SK-N-SH (cell line): ENCODE measurements around the gene RRP15. TPM values are rescaled to one million over a fixed set of nuclear protein-coding genes. Genes with fewer than 3 reads are reported as not detected.
A peak's percentile ranks its signal among the peaks of the same experiment; 100 is the strongest.

Experiments used
- ELF1 ChIP-seq: IDR thresholded peaks from 2 replicates; pipeline ENCODE4 v1.4.0; 2012
- EZH2phosphoT487 ChIP-seq: fragments of 200-600 bp; sonication (generic); IDR thresholded peaks from 2 replicates; pipeline ENCODE4 v1.6.1; 2017; ENCODE audit warnings: low read depth, mixed run types, mild to moderate bottlenecking, antibody characterized with exemption, moderate library complexity, borderline replicate concordance
- FOSL2 ChIP-seq: IDR thresholded peaks from 2 replicates; pipeline ENCODE4 v1.4.0; 2012; ENCODE audit warnings: low read depth, mild to moderate bottlenecking, moderate library complexity, borderline replicate concordance
- FOXJ3 ChIP-seq: sonication (generic); formaldehyde crosslinking; IDR thresholded peaks from 2 replicates; pipeline ENCODE4 v1.5.1; 2020; ENCODE audit warnings: mild to moderate bottlenecking, missing genetic modification reagents
- JUND ChIP-seq: IDR thresholded peaks from 2 replicates; pipeline ENCODE4 v1.4.0; 2012
- MEF2A ChIP-seq: IDR thresholded peaks from 2 replicates; pipeline ENCODE4 v1.4.0; 2012; ENCODE audit warnings: low read depth, borderline replicate concordance
- MXI1 ChIP-seq: IDR thresholded peaks from 2 replicates; pipeline ENCODE4 v1.6.1; 2012; ENCODE audit warnings: mild to moderate bottlenecking, low read depth, low read length, improper control_type of control experiment
- NFIC ChIP-seq: IDR thresholded peaks from 2 replicates; pipeline ENCODE4 v1.4.0; 2012; ENCODE audit warnings: borderline replicate concordance
- NRF1 ChIP-seq: IDR thresholded peaks from 2 replicates; pipeline ENCODE4 v1.6.1; 2012; ENCODE audit warnings: low read depth, mild to moderate bottlenecking, low read length
- PBX3 ChIP-seq: IDR thresholded peaks from 2 replicates; pipeline ENCODE4; 2012
- RAD21 ChIP-seq: IDR thresholded peaks from 2 replicates; pipeline ENCODE4 v1.6.1; 2012; ENCODE audit warnings: mild to moderate bottlenecking, low read length
- RCOR1 ChIP-seq: fragments of 150-350 bp; IDR thresholded peaks from 2 replicates; pipeline ENCODE4 v1.6.1; 2017; ENCODE audit warnings: antibody characterized with exemption, low read length
- REST ChIP-seq: IDR thresholded peaks from 2 replicates; pipeline ENCODE4 v1.6.1; 2012; ENCODE audit warnings: mild to moderate bottlenecking, low read depth, low read length, moderate library complexity
- RXRA ChIP-seq: IDR thresholded peaks from 2 replicates; pipeline ENCODE4 v1.4.0; 2012; ENCODE audit warnings: low read depth, mild to moderate bottlenecking, borderline replicate concordance
- SMC3 ChIP-seq: IDR thresholded peaks from 2 replicates; pipeline ENCODE4 v1.6.1; 2012; ENCODE audit warnings: low read depth, low read length, improper control_type of control experiment
- TAF1 ChIP-seq: IDR thresholded peaks from 2 replicates; pipeline ENCODE4 v1.6.1; 2012; ENCODE audit warnings: low read depth, mild to moderate bottlenecking, low read length, moderate library complexity, borderline replicate concordance
- TEAD4 ChIP-seq: IDR thresholded peaks from 2 replicates; pipeline ENCODE4 v1.4.0; 2012; ENCODE audit warnings: mild to moderate bottlenecking, borderline replicate concordance; ENCODE audit not compliant: insufficient read depth
- YY1 ChIP-seq: IDR thresholded peaks from 2 replicates; pipeline ENCODE4 v1.4.0; 2012; ENCODE audit warnings: low read depth, mild to moderate bottlenecking
- ZBTB33 ChIP-seq: IDR thresholded peaks from 2 replicates; pipeline ENCODE4 v1.4.0; 2012; ENCODE audit warnings: low read depth, borderline replicate concordance
- polyA plus RNA-seq, 3 experiments: library from polyadenylated mRNA; depleted of rRNA; stranded (reverse); fragments of >200 nt; gene quantifications; 2 replicates each; pipeline ENCODE4 v1.2.3, GENCODE V29; 2012
- TF ChIP-seq, protein P1 (sequence below): fragments of 200-600 bp; sonication (generic); IDR thresholded peaks from 2 replicates; pipeline ENCODE4 v1.6.1; 2017; ENCODE audit warnings: antibody characterized with exemption, mild to moderate bottlenecking, moderate library complexity
- TF ChIP-seq, protein P2 (sequence below): fragments of 150-350 bp; IDR thresholded peaks from 2 replicates; pipeline ENCODE4 v1.6.1; 2016; ENCODE audit warnings: mild to moderate bottlenecking, low read depth, low read length

The RRP15 gene
- polyA plus RNA-seq, 1 of the 3 experiments (the other 2 are of a cell fraction) = 2.1 TPM

GRCh38 chr1:218380125-218380977 is 95.3 kb downstream of the RRP15 start (continued):
- TF ChIP-seq REST (no peak), TEAD4 (peak; percentile 98), RXRA (peak; percentile 82), JUND (peak; percentile 88), YY1 (no peak), EZH2phosphoT487 (no peak), RCOR1 (0 out of 2 replicates have a peak, but pooled peaks have one; percentile 16), SMC3 (no peak; the same call in 1 of the 2 replicates), RAD21 (no peak; the same call in 1 of the 2 replicates), MXI1 (no peak), NFIC (peak; percentile 93), MEF2A (0 out of 2 replicates have a peak, but pooled peaks have one; percentile 66), FOSL2 (peak; percentile 86), PBX3 (peak; percentile 90), TAF1 (no peak), FOXJ3 (CRISPR knock-in tag) (no peak), ZBTB33 (peak; percentile 82), ELF1 (peak; percentile 51; the same call in 1 of the 2 replicates), NRF1 (no peak)
- TF ChIP-seq, protein P1, sequence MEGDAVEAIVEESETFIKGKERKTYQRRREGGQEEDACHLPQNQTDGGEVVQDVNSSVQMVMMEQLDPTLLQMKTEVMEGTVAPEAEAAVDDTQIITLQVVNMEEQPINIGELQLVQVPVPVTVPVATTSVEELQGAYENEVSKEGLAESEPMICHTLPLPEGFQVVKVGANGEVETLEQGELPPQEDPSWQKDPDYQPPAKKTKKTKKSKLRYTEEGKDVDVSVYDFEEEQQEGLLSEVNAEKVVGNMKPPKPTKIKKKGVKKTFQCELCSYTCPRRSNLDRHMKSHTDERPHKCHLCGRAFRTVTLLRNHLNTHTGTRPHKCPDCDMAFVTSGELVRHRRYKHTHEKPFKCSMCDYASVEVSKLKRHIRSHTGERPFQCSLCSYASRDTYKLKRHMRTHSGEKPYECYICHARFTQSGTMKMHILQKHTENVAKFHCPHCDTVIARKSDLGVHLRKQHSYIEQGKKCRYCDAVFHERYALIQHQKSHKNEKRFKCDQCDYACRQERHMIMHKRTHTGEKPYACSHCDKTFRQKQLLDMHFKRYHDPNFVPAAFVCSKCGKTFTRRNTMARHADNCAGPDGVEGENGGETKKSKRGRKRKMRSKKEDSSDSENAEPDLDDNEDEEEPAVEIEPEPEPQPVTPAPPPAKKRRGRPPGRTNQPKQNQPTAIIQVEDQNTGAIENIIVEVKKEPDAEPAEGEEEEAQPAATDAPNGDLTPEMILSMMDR = no peak
- TF ChIP-seq, protein P2, sequence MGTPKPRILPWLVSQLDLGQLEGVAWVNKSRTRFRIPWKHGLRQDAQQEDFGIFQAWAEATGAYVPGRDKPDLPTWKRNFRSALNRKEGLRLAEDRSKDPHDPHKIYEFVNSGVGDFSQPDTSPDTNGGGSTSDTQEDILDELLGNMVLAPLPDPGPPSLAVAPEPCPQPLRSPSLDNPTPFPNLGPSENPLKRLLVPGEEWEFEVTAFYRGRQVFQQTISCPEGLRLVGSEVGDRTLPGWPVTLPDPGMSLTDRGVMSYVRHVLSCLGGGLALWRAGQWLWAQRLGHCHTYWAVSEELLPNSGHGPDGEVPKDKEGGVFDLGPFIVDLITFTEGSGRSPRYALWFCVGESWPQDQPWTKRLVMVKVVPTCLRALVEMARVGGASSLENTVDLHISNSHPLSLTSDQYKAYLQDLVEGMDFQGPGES = no peak
